ENCODE results near the gene KRT35. TPM values are rescaled to one million over a fixed set of nuclear protein-coding genes. Genes with fewer than 3 reads are reported as not detected.
A peak's percentile ranks its signal among the peaks of the same experiment; 100 is the strongest.

Gene KRT35
- polyA plus RNA-seq, 1 experiment = not detected

DNA sequence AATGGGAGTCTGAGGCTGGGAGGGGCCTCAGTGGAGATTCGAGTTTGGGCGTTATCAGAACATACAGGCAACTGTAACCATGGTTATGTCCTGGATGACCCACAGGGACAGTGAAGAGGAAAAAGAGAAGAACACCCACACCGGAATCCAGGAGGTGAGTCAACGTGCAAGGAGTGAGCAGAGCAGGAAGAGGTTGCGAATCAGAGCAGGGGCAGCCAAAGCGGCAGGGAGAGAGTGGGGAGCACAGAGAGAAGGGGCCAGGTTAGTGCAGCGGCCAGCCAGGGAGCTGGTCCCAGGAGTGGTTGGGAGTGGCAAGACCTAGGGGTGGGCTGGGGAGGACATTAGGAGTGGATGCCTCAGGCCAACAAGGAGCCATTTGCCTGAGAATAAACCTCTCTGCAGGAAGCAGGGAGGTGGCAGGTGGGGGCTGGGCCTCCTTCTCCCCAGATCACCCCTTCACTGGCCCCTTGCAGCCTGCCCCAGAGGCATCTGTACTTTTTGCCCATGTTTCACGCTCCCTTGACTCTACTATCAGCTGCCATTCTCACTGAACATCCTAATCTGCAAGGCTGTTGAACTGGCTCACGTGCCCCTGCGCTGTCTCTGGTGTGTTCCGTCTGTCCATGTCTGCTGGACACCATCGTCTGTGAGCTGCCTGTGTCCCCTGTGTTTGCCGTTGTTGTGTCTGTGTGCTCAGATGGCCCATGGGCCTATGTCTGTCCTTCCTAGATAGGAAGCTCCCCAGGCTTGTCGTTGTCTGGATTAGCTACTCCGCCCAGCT is 19.4 kb upstream of the KRT35 start:
- DNase-seq (ENCODE audit: low read depth) = no peak
- TF ChIP-seq, protein P1, sequence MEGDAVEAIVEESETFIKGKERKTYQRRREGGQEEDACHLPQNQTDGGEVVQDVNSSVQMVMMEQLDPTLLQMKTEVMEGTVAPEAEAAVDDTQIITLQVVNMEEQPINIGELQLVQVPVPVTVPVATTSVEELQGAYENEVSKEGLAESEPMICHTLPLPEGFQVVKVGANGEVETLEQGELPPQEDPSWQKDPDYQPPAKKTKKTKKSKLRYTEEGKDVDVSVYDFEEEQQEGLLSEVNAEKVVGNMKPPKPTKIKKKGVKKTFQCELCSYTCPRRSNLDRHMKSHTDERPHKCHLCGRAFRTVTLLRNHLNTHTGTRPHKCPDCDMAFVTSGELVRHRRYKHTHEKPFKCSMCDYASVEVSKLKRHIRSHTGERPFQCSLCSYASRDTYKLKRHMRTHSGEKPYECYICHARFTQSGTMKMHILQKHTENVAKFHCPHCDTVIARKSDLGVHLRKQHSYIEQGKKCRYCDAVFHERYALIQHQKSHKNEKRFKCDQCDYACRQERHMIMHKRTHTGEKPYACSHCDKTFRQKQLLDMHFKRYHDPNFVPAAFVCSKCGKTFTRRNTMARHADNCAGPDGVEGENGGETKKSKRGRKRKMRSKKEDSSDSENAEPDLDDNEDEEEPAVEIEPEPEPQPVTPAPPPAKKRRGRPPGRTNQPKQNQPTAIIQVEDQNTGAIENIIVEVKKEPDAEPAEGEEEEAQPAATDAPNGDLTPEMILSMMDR (IDR thresholded peaks at IDR 0.05; ENCODE audit: insufficient read depth, low read depth, low read length) = no peak
- ChIA-PET CTCF (interaction anchor here (1.2 to 5.8 kb wide), 3 partner anchors 49 to 178 kb away, joined by 3 to 29 read pairs (median 7); no protein-coding TSS in a partner anchor), POLR2A (interaction anchor here (0.6 to 0.7 kb wide), 2 partner anchors 62 to 165 kb away, joined by 3 to 5 read pairs; no protein-coding TSS in a partner anchor)
- Histone ChIP-seq H3K4me3 (ENCODE audit: low read depth, low read length) (no peak overlapping the region), H3K36me3 (ENCODE audit: control insufficient read depth, insufficient read depth, low read length) (no peaks in the 10 kb centered on the region), H3K27me3 (ENCODE audit: control insufficient read depth, insufficient read depth, low read length) (no peaks in the 10 kb centered on the region)

- TF ChIP-seq, protein P1 (IDR thresholded peaks at IDR 0.05; ENCODE audit: insufficient read depth, low read depth, low read length) = no peak
- POLR2A ChIA-PET = no interaction called here
- CTCF ChIA-PET = interaction anchor here (1.2 to 5.8 kb wide), 2 partner anchors 50 to 178 kb away, joined by 3 to 29 read pairs; no protein-coding TSS in a partner anchor
Measured at GRCh38 chr17:41499714-41500113, 18.8 kb upstream of the KRT35 start.

GRCh38 chr17:41498276-41498675 is 17.3 kb upstream of the KRT35 start:
- no peaks in the 10 kb centered on the region for H3K27me3 ChIP-seq (ENCODE audit: control insufficient read depth, insufficient read depth, low read length)
- POLR2A ChIA-PET = no interaction called here
- TF ChIP-seq, protein P1 (IDR thresholded peaks at IDR 0.05; ENCODE audit: insufficient read depth, low read depth, low read length) = no peak
- CTCF ChIA-PET = interaction anchor here (0.5 to 6.1 kb wide), 12 partner anchors 9 to 650 kb away, joined by 3 to 35 read pairs (median 4); no protein-coding TSS in a partner anchor
- no peak overlapping the region for H3K4me3 ChIP-seq (ENCODE audit: low read depth, low read length)
- H3K36me3 ChIP-seq (ENCODE audit: control insufficient read depth, insufficient read depth, low read length) = no peaks in the 10 kb centered on the region
- no peak for DNase-seq (ENCODE audit: low read depth)

More at GRCh38 chr17:41499714-41500113, 18.8 kb upstream of the KRT35 start:
- H3K36me3 ChIP-seq (ENCODE audit: control insufficient read depth, insufficient read depth, low read length) = no peaks in the 10 kb centered on the region
- no peak overlapping the region for H3K4me3 ChIP-seq (ENCODE audit: low read depth, low read length)
- no peaks in the 10 kb centered on the region for H3K27me3 ChIP-seq (ENCODE audit: control insufficient read depth, insufficient read depth, low read length)
- no peak for DNase-seq (ENCODE audit: low read depth)

DNA sequence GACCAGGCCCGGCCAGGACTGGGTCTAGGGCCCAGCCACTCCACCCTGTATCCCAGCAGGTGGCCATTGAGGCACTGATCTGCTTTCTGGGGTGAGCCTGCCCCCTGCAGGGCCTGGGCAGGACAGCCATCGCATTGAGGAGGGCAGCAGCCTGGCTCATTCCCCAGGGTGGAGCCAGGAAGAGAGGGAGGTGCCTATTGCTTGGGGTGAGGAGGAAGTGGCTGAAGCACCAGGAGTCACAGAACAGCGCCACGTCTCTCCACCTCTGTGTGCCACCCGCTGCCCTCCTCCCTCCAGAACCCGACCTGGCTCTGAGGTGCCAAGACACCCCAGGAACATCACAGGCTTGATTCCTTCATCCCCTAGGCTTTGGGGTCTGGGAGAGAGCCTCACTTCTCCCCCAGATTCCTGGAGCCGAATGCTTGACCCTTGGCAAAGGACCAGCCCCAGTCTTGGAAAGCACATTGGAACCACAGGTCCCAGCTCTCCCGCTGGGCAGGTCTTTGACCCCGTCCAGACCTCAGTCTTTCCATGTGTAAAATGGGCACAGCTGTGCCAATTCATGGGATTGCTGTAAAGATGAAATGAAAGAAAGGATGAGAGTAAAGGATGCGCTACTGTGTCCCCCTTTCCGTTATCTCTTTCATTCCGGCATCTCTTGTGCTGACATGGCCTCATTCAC is 16.0 kb upstream of the KRT35 start:
- DNase-seq (ENCODE audit: low read depth) = peak; percentile 51
- H3K36me3 ChIP-seq (ENCODE audit: control insufficient read depth, insufficient read depth, low read length) = no peaks in the 10 kb centered on the region
- ChIA-PET CTCF (interaction anchor here (0.7 to 6.1 kb wide), 29 partner anchors 10 to 641 kb away, joined by 3 to 35 read pairs (median 4); partner anchors contain the start of gene KRT34), POLR2A (no interaction called here)
- no peaks in the 10 kb centered on the region for H3K27me3 ChIP-seq (ENCODE audit: control insufficient read depth, insufficient read depth, low read length)
- TF ChIP-seq, protein P1 (IDR thresholded peaks at IDR 0.05; ENCODE audit: insufficient read depth, low read depth, low read length) = peak; percentile 91
- no peak overlapping the region for H3K4me3 ChIP-seq (ENCODE audit: low read depth, low read length)

DNA sequence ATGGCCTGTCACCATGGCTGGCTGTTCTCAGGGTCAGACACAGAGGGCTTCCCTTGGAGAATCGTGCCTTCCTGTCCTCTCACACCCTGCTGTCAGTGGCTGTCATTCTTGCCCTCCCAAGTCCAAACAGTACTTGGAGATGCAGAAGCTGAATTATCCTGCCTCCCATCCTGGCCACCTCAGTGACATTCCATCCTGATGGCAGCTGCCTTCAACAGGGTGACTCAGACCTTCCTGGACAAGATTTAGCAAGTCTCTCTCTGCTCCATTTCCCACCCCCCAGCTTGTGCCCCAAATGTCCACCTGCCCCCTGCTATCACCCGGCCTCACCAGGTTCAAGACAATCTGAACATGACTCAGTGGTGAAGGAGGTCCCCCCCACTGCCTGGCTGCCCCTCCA is 13.6 kb upstream of the KRT35 start:
- H3K36me3 ChIP-seq (ENCODE audit: control insufficient read depth, insufficient read depth, low read length) = no peaks in the 10 kb centered on the region
- POLR2A ChIA-PET = interaction anchor here (0.6 kb wide), 1 partner anchor 16 kb away, joined by 3 read pairs; no protein-coding TSS in a partner anchor
- H3K4me3 ChIP-seq (ENCODE audit: low read depth, low read length) = no peak overlapping the region
- no peaks in the 10 kb centered on the region for H3K27me3 ChIP-seq (ENCODE audit: control insufficient read depth, insufficient read depth, low read length)
- TF ChIP-seq, protein P1 (IDR thresholded peaks at IDR 0.05; ENCODE audit: insufficient read depth, low read depth, low read length) = no peak
- CTCF ChIA-PET = interaction anchor here (0.8 to 6.1 kb wide), 11 partner anchors 11 to 585 kb away, joined by 3 to 35 read pairs (median 7); no protein-coding TSS in a partner anchor
- no peak for DNase-seq (ENCODE audit: low read depth)

Measured in BJ (cell line).